Endometrial microvascular endothelial cells (primary cell): ENCODE measurements around the gene ZNF446. TPM values are rescaled to one million over a fixed set of nuclear protein-coding genes. Genes with fewer than 3 reads are reported as not detected.

ENCODE experiments used
- in situ Hi-C: cut with HindIII; loops from 2 replicates; pipeline ENCODE4 v1.10.0; 2017; ENCODE audit warnings: low sequenced_read_pairs, low pct_unique_long_range_greater_than_20kb; ENCODE audit errors: inconsistent ontology term
- total RNA-seq: library from RNA; depleted of rRNA; stranded (reverse); fragments of >200 nt; gene quantifications from one replicate; pipeline ENCODE4 v1.2.3, GENCODE V29; 2015; ENCODE audit errors: inconsistent ontology term

Gene ZNF446
- total RNA-seq, 1 donor from 2014 or later, result 7.4 TPM

DNA sequence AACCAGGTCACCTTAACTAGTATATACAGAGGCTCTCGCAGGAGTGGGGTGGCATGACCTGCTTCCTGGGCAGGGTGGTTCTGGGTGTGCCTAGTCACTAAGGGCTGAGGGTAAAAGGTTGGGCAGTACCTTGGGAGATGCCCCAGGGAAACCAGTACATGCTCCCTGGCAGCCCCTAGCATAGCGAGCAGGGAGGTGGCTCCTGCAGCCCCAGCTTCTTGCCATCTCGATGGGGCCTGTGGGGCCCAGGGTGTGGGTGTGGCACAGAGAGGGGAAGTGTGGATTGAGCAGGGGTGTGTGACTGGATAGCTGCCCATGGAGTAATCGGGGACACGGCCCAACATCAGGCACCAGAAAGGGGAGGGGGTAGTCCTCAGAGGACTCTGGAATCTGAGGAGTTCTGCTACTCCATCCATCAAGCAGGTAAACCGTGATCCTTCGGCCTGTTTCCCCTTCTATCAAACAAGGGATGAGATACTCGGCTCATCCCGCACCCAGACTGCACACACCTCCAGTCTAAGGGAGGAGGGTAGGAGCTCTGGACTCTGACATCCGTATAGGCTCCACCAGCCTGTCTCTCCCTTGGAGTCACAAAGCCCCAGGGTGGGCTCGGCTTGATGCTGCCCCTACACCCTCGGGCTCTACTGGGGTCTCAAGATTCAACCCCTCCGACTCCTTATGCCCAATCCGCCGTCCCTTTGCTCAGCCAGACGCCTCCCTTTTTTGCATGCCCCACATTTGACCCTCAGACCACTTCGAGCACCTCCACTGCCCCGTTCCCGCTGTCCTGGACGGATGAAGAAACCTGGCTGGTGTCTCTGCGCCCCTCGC is 42.3 kb downstream of the ZNF446 start:
- in situ Hi-C loops, result no loop called here

GRCh38 chr19:58519087-58519354 is 42.9 kb downstream of the ZNF446 start:
- in situ Hi-C loops, result no loop called here

DNA sequence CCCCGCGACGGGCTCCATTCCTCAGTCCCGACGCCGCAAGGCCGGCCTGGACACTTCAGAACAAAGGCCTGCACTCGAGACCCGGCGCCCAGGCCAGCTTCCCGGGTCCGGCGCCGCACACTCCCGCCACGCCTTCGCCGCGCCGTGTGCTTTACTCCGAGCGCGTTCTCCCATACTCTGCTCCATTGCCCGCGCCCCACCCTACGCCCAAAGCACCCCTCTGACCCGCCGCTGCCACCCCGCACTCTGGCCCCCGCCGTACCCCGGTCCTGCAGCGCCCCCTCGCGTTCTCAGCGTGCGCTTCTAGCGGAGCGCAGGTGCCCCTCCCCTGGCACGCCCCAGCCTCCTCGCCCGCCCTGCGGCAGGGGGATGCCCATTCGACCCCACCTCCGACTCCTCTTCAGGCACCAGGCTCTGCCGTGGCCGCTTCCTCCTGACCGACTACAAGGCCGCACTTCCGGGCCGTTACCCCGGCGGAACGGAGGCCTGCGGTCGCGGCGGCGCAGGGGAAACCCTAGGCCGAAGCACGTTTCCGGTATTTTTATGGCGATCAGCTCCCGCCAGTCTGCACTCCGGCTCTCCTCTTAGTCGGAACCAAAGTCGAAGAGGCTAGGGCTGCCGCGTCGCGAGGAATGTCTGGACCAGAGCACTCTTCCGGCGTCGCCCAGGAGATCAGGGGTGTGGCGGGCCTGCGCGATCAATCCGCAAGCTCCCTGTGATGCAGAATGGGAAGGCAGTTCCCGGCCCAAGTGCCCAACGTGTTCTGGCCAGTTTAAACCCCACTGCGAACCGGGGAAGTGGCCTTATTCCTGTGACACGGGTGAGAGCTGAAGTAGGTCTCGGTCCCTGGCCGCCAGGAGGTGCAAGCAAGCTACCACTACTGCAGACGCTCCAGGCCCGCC is 43.5 kb downstream of the ZNF446 start, which contains the start of gene ZBTB45:
Gene ZBTB45 (minus strand): TSS at position 456 of the 902 bp plus-strand sequence. CDS start 2,137 bp downstream, outside the sequence.
- in situ Hi-C loops, result no loop called here

GRCh38 chr19:58520257-58520599 is 44.1 kb downstream of the ZNF446 start:
- in situ Hi-C loops, result no loop called here

DNA sequence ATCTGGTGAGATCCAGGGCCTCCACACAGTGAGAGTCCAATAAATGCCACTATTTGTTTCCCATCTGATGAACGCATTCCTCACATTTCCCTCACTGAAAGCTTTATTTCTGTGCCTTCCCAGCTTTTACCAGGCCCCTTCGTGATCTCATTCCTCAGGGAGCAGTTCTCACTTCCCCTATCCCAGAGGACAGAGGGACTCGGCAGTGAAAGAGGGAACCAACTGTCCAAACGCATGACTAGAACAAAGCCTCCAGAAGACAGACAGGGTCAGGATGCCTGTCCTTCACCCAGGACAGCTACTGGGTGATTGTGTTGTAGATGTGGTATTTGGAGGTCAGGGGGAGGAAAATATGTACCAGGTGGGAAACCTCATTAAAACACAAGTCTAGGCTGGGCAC is 45.5 kb downstream of the ZNF446 start:
- in situ Hi-C loops, result no loop called here

DNA sequence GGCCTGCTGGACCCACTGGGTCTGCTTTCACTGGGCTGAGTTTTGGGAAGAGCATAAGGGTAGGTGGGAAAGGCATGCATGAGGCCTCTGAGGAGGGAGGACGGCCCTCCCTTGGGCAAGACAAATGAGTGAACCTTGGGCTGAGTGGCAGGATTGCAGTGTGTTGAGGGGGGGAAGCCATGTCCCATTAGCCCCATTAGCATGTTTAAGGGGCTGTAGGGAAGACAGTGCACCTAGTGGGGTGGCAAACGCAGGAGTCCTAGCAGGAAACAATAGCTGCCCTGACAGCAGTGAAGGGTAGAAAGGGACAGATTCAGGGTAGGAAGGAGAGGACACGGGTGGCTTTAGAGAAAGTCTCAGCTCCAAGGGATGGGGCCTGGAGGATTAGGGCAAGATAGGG is 46.6 kb downstream of the ZNF446 start:
- in situ Hi-C loops, result no loop called here

DNA sequence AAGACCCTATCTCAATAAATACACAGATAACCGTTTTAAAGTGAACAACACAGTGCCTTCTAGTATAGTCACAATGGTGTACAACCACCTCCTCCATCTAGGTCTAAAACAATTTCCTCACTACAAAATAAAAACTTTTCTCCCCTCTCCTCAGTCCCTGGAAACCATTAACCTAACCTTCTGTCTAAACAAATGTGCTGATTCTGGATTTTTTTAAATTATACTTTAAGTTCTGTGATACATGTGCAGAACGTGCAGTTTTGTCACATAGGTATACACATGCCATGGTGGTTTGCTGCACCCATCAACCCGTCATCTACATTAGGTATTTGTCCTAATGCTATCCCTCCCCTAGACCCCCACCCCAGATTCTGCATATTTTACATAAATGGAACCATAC is 53.3 kb downstream of the ZNF446 start:
- in situ Hi-C loops, result no loop called here

Other genes starting within 250 kb of the ZNF446 start
- 59.2 TPM for gene ZNF544, start 247.4 kb upstream of the ZNF446 start, total RNA-seq
- 2.9 TPM for gene ZNF8, start 197.4 kb upstream of the ZNF446 start, total RNA-seq
- gene ERVK3-1, start 171.0 kb upstream of the ZNF446 start, total RNA-seq, result 44.8 TPM
- 1.3 TPM for gene ZSCAN22, start 149.4 kb upstream of the ZNF446 start, total RNA-seq
- not detected for gene A1BG, start 122.9 kb upstream of the ZNF446 start, total RNA-seq
- gene ZNF497, start 113.6 kb upstream of the ZNF446 start, total RNA-seq, result 0.19 TPM
- 3.1 TPM for gene ZNF837, start 95.3 kb upstream of the ZNF446 start, total RNA-seq
- gene RPS5, start 89.1 kb upstream of the ZNF446 start, total RNA-seq, result 2,433 TPM
- gene RNF225, start 80.7 kb upstream of the ZNF446 start, total RNA-seq, result not detected
- gene ZNF584, start 67.7 kb upstream of the ZNF446 start, total RNA-seq, result 2.6 TPM
- gene ZNF132, start 36.2 kb upstream of the ZNF446 start, total RNA-seq, result 3.3 TPM
- 8.5 TPM for gene ZNF324B, start 24.7 kb upstream of the ZNF446 start, total RNA-seq
- gene ZNF324, start 9.3 kb upstream of the ZNF446 start, total RNA-seq, result 7.5 TPM
- 13.9 TPM for gene SLC27A5, start 35.6 kb downstream of the ZNF446 start, total RNA-seq
- gene ZBTB45, start 43.5 kb downstream of the ZNF446 start, total RNA-seq, result 10.3 TPM
- gene TRIM28, start 67.7 kb downstream of the ZNF446 start, total RNA-seq, result 420 TPM
- gene CHMP2A, start 78.8 kb downstream of the ZNF446 start, total RNA-seq, result 67.3 TPM
- gene UBE2M, start 82.3 kb downstream of the ZNF446 start, total RNA-seq, result 37.9 TPM
- 12.7 TPM for gene MZF1, start 97.0 kb downstream of the ZNF446 start, total RNA-seq